Activated CD4-positive, alpha-beta T cell treated with anti-CD3 and anti-CD28 coated beads, Interleukin-2, amount 10 ng/mL, durations not matched to agents 24 days and 14 days (primary cell): ENCODE results near the gene VSTM4. TPM values are rescaled to one million over a fixed set of nuclear protein-coding genes. Genes with fewer than 3 reads are reported as not detected.

Source experiments
- DNase-seq: peaks from one replicate; pipeline ENCODE4 v3.0.0; 2022
- H3K27ac Mint-ChIP-seq: one replicate; pipeline ENCODE4 v1.8.0; 2022; ENCODE audit warnings: mild to moderate bottlenecking, mixed read lengths
- H3K27me3 Mint-ChIP-seq: one replicate; pipeline ENCODE4 v1.8.0; 2022; ENCODE audit warnings: mixed read lengths
- H3K36me3 Mint-ChIP-seq: one replicate; pipeline ENCODE4 v1.8.0; 2022; ENCODE audit warnings: low read depth, mild to moderate bottlenecking, mixed read lengths
- H3K4me1 Mint-ChIP-seq: one replicate; pipeline ENCODE4 v1.8.0; 2021; ENCODE audit warnings: mixed read lengths
- H3K4me3 Mint-ChIP-seq: one replicate; pipeline ENCODE4 v1.8.0; 2022; ENCODE audit warnings: mild to moderate bottlenecking, moderate library complexity, mixed read lengths
- H3K9me3 Mint-ChIP-seq: one replicate; pipeline ENCODE4 v1.8.0; 2021; ENCODE audit warnings: mixed read lengths
- intact Hi-C: fragments of 100-400 bp; cut with micrococcal nuclease; formaldehyde crosslinking; loops from one replicate; pipeline ENCODE4 v1.15.1; 2023
- total RNA-seq: library from RNA; stranded (reverse); gene quantifications from 2 replicates; pipeline ENCODE4 v1.2.3, GENCODE V29; 2022

Gene VSTM4
- total RNA-seq, 1 donor from 2014 or later = 0.63 TPM

- H3K27me3 Mint-ChIP-seq = peaks cover 55% of the 10 kb centered on the region
- H3K4me1 Mint-ChIP-seq = peaks cover 4% of the 10 kb centered on the region
- H3K4me3 Mint-ChIP-seq = no peak overlapping the region
- no peaks in the 10 kb centered on the region for H3K9me3 Mint-ChIP-seq
- no peak for DNase-seq
- intact Hi-C loops = loop anchor here (5.0 kb wide), 1 partner anchor 40 kb away; no protein-coding TSS in a partner anchor
- H3K27ac Mint-ChIP-seq = no peak overlapping the region
- no peaks in the 10 kb centered on the region for H3K36me3 Mint-ChIP-seq
Measured at GRCh38 chr10:49117376-49118070, 2.2 kb upstream of the VSTM4 start.

GRCh38 chr10:49116509-49117375 lies 1.4 kb upstream of the VSTM4 start:
- peaks cover 54% of the 10 kb centered on the region for H3K27me3 Mint-ChIP-seq
- no peaks in the 10 kb centered on the region for H3K9me3 Mint-ChIP-seq
- DNase-seq = no peak
- peaks cover 4% of the 10 kb centered on the region for H3K4me1 Mint-ChIP-seq
- no peak overlapping the region for H3K4me3 Mint-ChIP-seq
- no peak overlapping the region for H3K27ac Mint-ChIP-seq
- H3K36me3 Mint-ChIP-seq = no peaks in the 10 kb centered on the region
- intact Hi-C loops = loop anchor here (5.0 kb wide), 1 partner anchor 39 kb away; no protein-coding TSS in a partner anchor

GRCh38 chr10:49115796-49116508 lies 630 bp upstream of the VSTM4 start:
- Mint-ChIP-seq H3K36me3 (no peaks in the 10 kb centered on the region), H3K4me1 (peaks cover 4% of the 10 kb centered on the region), H3K9me3 (no peaks in the 10 kb centered on the region), H3K4me3 (no peak overlapping the region), H3K27me3 (peaks cover 50% of the 10 kb centered on the region), H3K27ac (no peak overlapping the region)
- intact Hi-C loops = loop anchor here (5.0 kb wide), 1 partner anchor 39 kb away; no protein-coding TSS in a partner anchor
- peak; percentile 67 for DNase-seq

GRCh38 chr10:49114718-49115014 lies 656 bp downstream of the VSTM4 start:
- no peak for DNase-seq
- no peak overlapping the region for H3K27ac Mint-ChIP-seq
- intact Hi-C loops = loop anchor here (5.0 kb wide), 1 partner anchor 37 kb away; no protein-coding TSS in a partner anchor
- H3K36me3 Mint-ChIP-seq = no peaks in the 10 kb centered on the region
- H3K4me3 Mint-ChIP-seq = peak overlapping the region; percentile 53
- H3K27me3 Mint-ChIP-seq = peaks cover 43% of the 10 kb centered on the region
- peaks cover 4% of the 10 kb centered on the region for H3K4me1 Mint-ChIP-seq
- H3K9me3 Mint-ChIP-seq = no peaks in the 10 kb centered on the region

- Mint-ChIP-seq H3K4me1 (peaks cover 4% of the 10 kb centered on the region), H3K36me3 (no peaks in the 10 kb centered on the region), H3K27me3 (peaks cover 39% of the 10 kb centered on the region), H3K9me3 (no peaks in the 10 kb centered on the region), H3K4me3 (no peak overlapping the region), H3K27ac (no peak overlapping the region)
- intact Hi-C loops = no loop called here
- no peak for DNase-seq
Measured at GRCh38 chr10:49113741-49114141, 1.6 kb downstream of the VSTM4 start.

- Mint-ChIP-seq H3K27me3 (peaks cover 32% of the 10 kb centered on the region), H3K4me3 (no peak overlapping the region), H3K36me3 (no peaks in the 10 kb centered on the region), H3K9me3 (no peaks in the 10 kb centered on the region), H3K4me1 (peaks cover 4% of the 10 kb centered on the region), H3K27ac (no peak overlapping the region)
- DNase-seq = no peak
- intact Hi-C loops = no loop called here
Measured at GRCh38 chr10:49112851-49113250, 2.5 kb downstream of the VSTM4 start.

GRCh38 chr10:49112098-49112497 lies 3.2 kb downstream of the VSTM4 start:
- Mint-ChIP-seq H3K27me3 (peaks cover 29% of the 10 kb centered on the region), H3K27ac (no peak overlapping the region), H3K4me1 (peaks cover 4% of the 10 kb centered on the region), H3K36me3 (no peaks in the 10 kb centered on the region), H3K4me3 (no peak overlapping the region), H3K9me3 (no peaks in the 10 kb centered on the region)
- intact Hi-C loops = no loop called here
- no peak for DNase-seq

- H3K27ac Mint-ChIP-seq = no peak overlapping the region
- H3K36me3 Mint-ChIP-seq = no peaks in the 10 kb centered on the region
- intact Hi-C loops = no loop called here
- H3K9me3 Mint-ChIP-seq = no peaks in the 10 kb centered on the region
- H3K4me3 Mint-ChIP-seq = no peak overlapping the region
- peaks cover 3% of the 10 kb centered on the region for H3K4me1 Mint-ChIP-seq
- DNase-seq = no peak
- peaks cover 27% of the 10 kb centered on the region for H3K27me3 Mint-ChIP-seq
Measured at GRCh38 chr10:49111320-49111698, 4.0 kb downstream of the VSTM4 start.

- Mint-ChIP-seq H3K27ac (no peak overlapping the region), H3K9me3 (no peaks in the 10 kb centered on the region), H3K27me3 (peaks cover 22% of the 10 kb centered on the region), H3K36me3 (no peaks in the 10 kb centered on the region), H3K4me3 (no peak overlapping the region), H3K4me1 (no peaks in the 10 kb centered on the region)
- intact Hi-C loops = no loop called here
- no peak for DNase-seq
Measured at GRCh38 chr10:49110684-49111319, 4.5 kb downstream of the VSTM4 start.

- no peaks in the 10 kb centered on the region for H3K4me1 Mint-ChIP-seq
- no peaks in the 10 kb centered on the region for H3K36me3 Mint-ChIP-seq
- intact Hi-C loops = no loop called here
- H3K4me3 Mint-ChIP-seq = no peak overlapping the region
- no peaks in the 10 kb centered on the region for H3K9me3 Mint-ChIP-seq
- peaks cover 22% of the 10 kb centered on the region for H3K27me3 Mint-ChIP-seq
- no peak for DNase-seq
- H3K27ac Mint-ChIP-seq = no peak overlapping the region
Measured at GRCh38 chr10:49109669-49110340, 5.5 kb downstream of the VSTM4 start.

- H3K27ac Mint-ChIP-seq = no peak overlapping the region
- no peaks in the 10 kb centered on the region for H3K4me1 Mint-ChIP-seq
- H3K36me3 Mint-ChIP-seq = no peaks in the 10 kb centered on the region
- H3K4me3 Mint-ChIP-seq = no peak overlapping the region
- no peak for DNase-seq
- no peaks in the 10 kb centered on the region for H3K9me3 Mint-ChIP-seq
- intact Hi-C loops = no loop called here
- H3K27me3 Mint-ChIP-seq = peaks cover 16% of the 10 kb centered on the region
Measured at GRCh38 chr10:49108656-49109055, 6.7 kb downstream of the VSTM4 start.

GRCh38 chr10:49107887-49108267 lies 7.4 kb downstream of the VSTM4 start:
- Mint-ChIP-seq H3K4me3 (no peak overlapping the region), H3K36me3 (no peaks in the 10 kb centered on the region), H3K27ac (no peak overlapping the region), H3K4me1 (no peaks in the 10 kb centered on the region), H3K27me3 (peaks cover 13% of the 10 kb centered on the region), H3K9me3 (no peaks in the 10 kb centered on the region)
- DNase-seq = no peak
- intact Hi-C loops = no loop called here

- Mint-ChIP-seq H3K4me3 (no peak overlapping the region), H3K27ac (no peak overlapping the region), H3K36me3 (no peaks in the 10 kb centered on the region), H3K9me3 (no peaks in the 10 kb centered on the region), H3K4me1 (no peaks in the 10 kb centered on the region), H3K27me3 (peaks cover 10% of the 10 kb centered on the region)
- intact Hi-C loops = no loop called here
- DNase-seq = no peak
Measured at GRCh38 chr10:49107111-49107886, 8.0 kb downstream of the VSTM4 start.
